ENCODE data around the gene MSX2. TPM values are rescaled to one million over a fixed set of nuclear protein-coding genes. Genes with fewer than 3 reads are reported as not detected.

MSX2 gene
- total RNA-seq, 1 experiment from 2014 or later, result not detected

- H3K9me3 ChIP-seq (ENCODE audit: insufficient read depth, low read depth), result no peaks in the 10 kb centered on the region
- no peaks in the 10 kb centered on the region for H4K20me1 ChIP-seq (ENCODE audit: insufficient read depth)
- BruUV-seq (replicated peaks), result no TSS peak
- ChIA-PET CTCF (no interaction called here), POLR2A (ENCODE audit: unreplicated experiment) (no interaction called here)
- no peaks in the 10 kb centered on the region for H3K9me2 ChIP-seq (ENCODE audit: insufficient read depth)
- H3K36me3 ChIP-seq (ENCODE audit: low read depth), result no peaks in the 10 kb centered on the region
- no peaks in the 10 kb centered on the region for H3F3A ChIP-seq (ENCODE audit: insufficient read depth, low read depth)
- peaks cover 90% of the 10 kb centered on the region for H3K27me3 ChIP-seq (ENCODE audit: insufficient read depth, low read depth)
- no peak overlapping the region for H3K4me3 ChIP-seq
- H3K4me1 ChIP-seq (replicated peaks; ENCODE audit: insufficient read depth), result no peaks in the 10 kb centered on the region
- intact Hi-C loops (cut with micrococcal nuclease; ENCODE audit: unreplicated experiment), result no loop called here
- no peaks in the 10 kb centered on the region for H3K79me2 ChIP-seq (ENCODE audit: low read depth)
- no peak overlapping the region for H3K4me2 ChIP-seq
- no peak for DNase-seq
- TF ChIP-seq CTCF (conservative IDR thresholded peaks at IDR 0.05) (no peak), EZH2 (IDR thresholded peaks at IDR 0.05; ENCODE audit: low read depth) (no peak; the same call in 1 of the 2 replicates)
- no peak overlapping the region for H3K27ac ChIP-seq
- no peak overlapping the region for H2AFZ ChIP-seq
Measured at GRCh38 chr5:174688441-174689354, 35.7 kb upstream of the MSX2 start.

GRCh38 chr5:174690271-174690670, 34.1 kb upstream of the MSX2 start:
- CTCF ChIA-PET, result no interaction called here
- peak overlapping the region; percentile 38; the same call in 1 of the 2 replicates for H3K4me2 ChIP-seq

GRCh38 chr5:174692381-174692780, 32.0 kb upstream of the MSX2 start:
- DNase-seq, result no peak
- Histone ChIP-seq H3K4me1 (replicated peaks; ENCODE audit: insufficient read depth) (no peaks in the 10 kb centered on the region), H3K79me2 (ENCODE audit: low read depth) (no peaks in the 10 kb centered on the region), H3K4me3 (no peak overlapping the region), H3K4me2 (no peak overlapping the region), H3K9me2 (ENCODE audit: insufficient read depth) (no peaks in the 10 kb centered on the region), H3K27me3 (ENCODE audit: insufficient read depth, low read depth) (peaks cover 92% of the 10 kb centered on the region), H2AFZ (no peak overlapping the region), H3K9me3 (ENCODE audit: insufficient read depth, low read depth) (no peaks in the 10 kb centered on the region), H3K27ac (no peak overlapping the region), H3F3A (ENCODE audit: insufficient read depth, low read depth) (no peaks in the 10 kb centered on the region), H4K20me1 (ENCODE audit: insufficient read depth) (no peaks in the 10 kb centered on the region), H3K36me3 (ENCODE audit: low read depth) (no peaks in the 10 kb centered on the region)
- TF ChIP-seq EZH2 (IDR thresholded peaks at IDR 0.05; ENCODE audit: low read depth), result no peak
- TF ChIP-seq CTCF (conservative IDR thresholded peaks at IDR 0.05), result no peak
- POLR2A ChIA-PET (ENCODE audit: unreplicated experiment), result no interaction called here
- intact Hi-C loops (cut with micrococcal nuclease; ENCODE audit: unreplicated experiment), result no loop called here
- CTCF ChIA-PET, result no interaction called here
- no TSS peak for BruUV-seq (replicated peaks)

More at GRCh38 chr5:174690271-174690670, 34.1 kb upstream of the MSX2 start:
- intact Hi-C loops (cut with micrococcal nuclease; ENCODE audit: unreplicated experiment), result no loop called here
- Histone ChIP-seq H4K20me1 (ENCODE audit: insufficient read depth) (no peaks in the 10 kb centered on the region), H3K9me2 (ENCODE audit: insufficient read depth) (no peaks in the 10 kb centered on the region), H3K27me3 (ENCODE audit: insufficient read depth, low read depth) (peaks cover 92% of the 10 kb centered on the region), H3K79me2 (ENCODE audit: low read depth) (no peaks in the 10 kb centered on the region), H3K36me3 (ENCODE audit: low read depth) (no peaks in the 10 kb centered on the region), H3F3A (ENCODE audit: insufficient read depth, low read depth) (no peaks in the 10 kb centered on the region), H3K9me3 (ENCODE audit: insufficient read depth, low read depth) (no peaks in the 10 kb centered on the region), H3K27ac (no peak overlapping the region), H2AFZ (no peak overlapping the region), H3K4me1 (replicated peaks; ENCODE audit: insufficient read depth) (no peaks in the 10 kb centered on the region), H3K4me3 (no peak overlapping the region)
- DNase-seq, result peak in 1 of 2 experiments; percentile 45
- POLR2A ChIA-PET (ENCODE audit: unreplicated experiment), result no interaction called here
- no TSS peak for BruUV-seq (replicated peaks)
- TF ChIP-seq EZH2 (IDR thresholded peaks at IDR 0.05; ENCODE audit: low read depth) (no peak), CTCF (conservative IDR thresholded peaks at IDR 0.05) (no peak)

Measured in PC-9 (cell line).